ENCODE results near the gene USP17L10.
"Not testable (repeated sequence)": the region's sequence is repeated elsewhere in the genome, so short reads cannot be mapped to it uniquely, and the experiment has no call there.

USP17L10 gene

GRCh38 chr4:9210357-9210756 lies at the start of gene USP17L10:
TSS of gene USP17L10 (plus strand) at chr4:9210657. CDS start at chr4:9210657, 0 bp downstream.
- DNase-seq (ENCODE audit: low spot score): not testable (repeated sequence)

GRCh38 chr4:9165990-9166389 lies 44.5 kb upstream of the USP17L10 start:
- not testable (repeated sequence) for DNase-seq (ENCODE audit: low spot score)

GRCh38 chr4:9169791-9170459 lies 40.5 kb upstream of the USP17L10 start, which contains the start of gene FAM90A26:
TSS of gene FAM90A26 (plus strand) at chr4:9170409. CDS start at chr4:9173173, 2,764 bp downstream.
- not testable (repeated sequence) for DNase-seq (ENCODE audit: low spot score)

GRCh38 chr4:9214701-9215100 lies 4.2 kb downstream of the USP17L10 start:
- not testable (repeated sequence) for DNase-seq (ENCODE audit: low spot score)

GRCh38 chr4:9215105-9215504 lies 4.6 kb downstream of the USP17L10 start, which contains the start of gene USP17L11:
TSS of gene USP17L11 (plus strand) at chr4:9215405. CDS start at chr4:9215405, 0 bp downstream.
- DNase-seq (ENCODE audit: low spot score): not testable (repeated sequence)

- DNase-seq (ENCODE audit: low spot score): not testable (repeated sequence)
Measured at GRCh38 chr4:9219852-9220251, 9.4 kb downstream of the USP17L10 start, which contains the start of gene USP17L12. TSS of gene USP17L12 (plus strand) at chr4:9220152. CDS start at chr4:9220152, 0 bp downstream.

GRCh38 chr4:9224596-9224995 lies 14.1 kb downstream of the USP17L10 start, which contains the start of gene USP17L13:
TSS of gene USP17L13 (plus strand) at chr4:9224896. CDS start at chr4:9224896, 0 bp downstream.
- not testable (repeated sequence) for DNase-seq (ENCODE audit: low spot score)

GRCh38 chr4:9230249-9230648 lies 19.8 kb downstream of the USP17L10 start:
- DNase-seq (ENCODE audit: low spot score): not testable (repeated sequence)

- DNase-seq (ENCODE audit: low spot score): not testable (repeated sequence)
Measured at GRCh38 chr4:9234085-9234484, 23.6 kb downstream of the USP17L10 start, which contains the start of gene USP17L15. TSS of gene USP17L15 (plus strand) at chr4:9234385. CDS start at chr4:9234385, 0 bp downstream.

GRCh38 chr4:9238461-9238860 lies 28.0 kb downstream of the USP17L10 start:
- DNase-seq (ENCODE audit: low spot score): not testable (repeated sequence)

GRCh38 chr4:9243579-9243978 lies 33.1 kb downstream of the USP17L10 start, which contains the start of gene USP17L17:
TSS of gene USP17L17 (plus strand) at chr4:9243879. CDS start at chr4:9243879, 0 bp downstream.
- DNase-seq (ENCODE audit: low spot score): not testable (repeated sequence)

GRCh38 chr4:9247953-9248680 lies 37.7 kb downstream of the USP17L10 start, which contains the start of gene USP17L18:
TSS of gene USP17L18 (plus strand) at chr4:9248630. CDS start at chr4:9248630, 0 bp downstream.
- not testable (repeated sequence) for DNase-seq (ENCODE audit: low spot score)

GRCh38 chr4:9253078-9253477 lies 42.6 kb downstream of the USP17L10 start, which contains the start of gene USP17L19:
TSS of gene USP17L19 (plus strand) at chr4:9253378. CDS start at chr4:9253378, 0 bp downstream.
- DNase-seq (ENCODE audit: low spot score): not testable (repeated sequence)

GRCh38 chr4:9257824-9258223 lies 47.4 kb downstream of the USP17L10 start, which contains the start of gene USP17L20:
TSS of gene USP17L20 (plus strand) at chr4:9258124. CDS start at chr4:9258124, 0 bp downstream.
- DNase-seq (ENCODE audit: low spot score): not testable (repeated sequence)

Data from COLO829 (cell line).